GM20000 (cell line): ENCODE measurements around the gene FMNL3.
A peak's percentile ranks its signal among the peaks of the same experiment; 100 is the strongest.

Source experiments
- DNase-seq: peaks from one replicate; pipeline ENCODE4 v3.0.0; 2012; ENCODE audit warnings: low spot score
- TF ChIP-seq, protein P1 (sequence below): IDR thresholded peaks from 2 replicates; pipeline ENCODE4 v1.5.1; 2012; ENCODE audit warnings: mild to moderate bottlenecking, control low read depth; ENCODE audit errors: extremely low read depth, missing control alignments

Gene FMNL3

DNA sequence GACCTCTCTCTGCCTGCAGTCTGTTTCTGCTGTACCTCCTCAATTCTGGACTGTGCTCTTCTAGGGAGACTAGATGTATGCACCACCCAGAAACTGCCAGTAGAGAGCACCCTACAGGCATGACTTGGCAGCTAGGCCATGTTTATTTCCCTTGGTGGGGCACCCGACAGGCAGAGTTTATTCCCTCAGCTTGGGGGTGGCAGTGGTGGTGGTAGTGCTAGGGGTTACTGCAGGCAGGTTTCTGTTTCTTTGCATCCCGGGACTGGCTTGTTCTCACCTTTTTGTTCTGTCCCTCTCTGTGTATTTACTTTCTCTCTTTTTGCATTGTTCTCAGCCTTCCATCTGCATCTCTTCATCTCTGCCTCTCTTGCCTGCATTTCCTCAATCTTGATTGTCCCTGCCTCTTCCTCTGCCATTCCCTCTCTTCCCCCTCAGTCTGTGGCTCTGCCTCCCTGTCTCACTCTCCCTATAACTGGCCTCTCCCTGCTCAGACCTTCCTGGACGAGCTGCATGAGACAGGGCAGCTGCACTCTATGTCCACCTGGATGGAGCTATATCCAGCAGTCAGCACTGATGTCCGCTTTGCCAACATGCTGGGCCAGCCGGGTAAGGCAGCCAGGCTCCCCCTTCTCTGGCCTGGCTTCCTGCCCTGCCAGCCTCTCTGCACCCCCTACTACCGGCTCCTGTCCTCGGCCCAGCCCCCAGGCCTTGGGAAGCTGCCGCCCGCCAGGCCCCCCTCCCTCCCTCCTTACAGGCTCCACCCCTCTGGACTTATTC lies 70.0 kb downstream of the FMNL3 start:
- DNase-seq: peak; percentile 81
- TF ChIP-seq, protein P1, sequence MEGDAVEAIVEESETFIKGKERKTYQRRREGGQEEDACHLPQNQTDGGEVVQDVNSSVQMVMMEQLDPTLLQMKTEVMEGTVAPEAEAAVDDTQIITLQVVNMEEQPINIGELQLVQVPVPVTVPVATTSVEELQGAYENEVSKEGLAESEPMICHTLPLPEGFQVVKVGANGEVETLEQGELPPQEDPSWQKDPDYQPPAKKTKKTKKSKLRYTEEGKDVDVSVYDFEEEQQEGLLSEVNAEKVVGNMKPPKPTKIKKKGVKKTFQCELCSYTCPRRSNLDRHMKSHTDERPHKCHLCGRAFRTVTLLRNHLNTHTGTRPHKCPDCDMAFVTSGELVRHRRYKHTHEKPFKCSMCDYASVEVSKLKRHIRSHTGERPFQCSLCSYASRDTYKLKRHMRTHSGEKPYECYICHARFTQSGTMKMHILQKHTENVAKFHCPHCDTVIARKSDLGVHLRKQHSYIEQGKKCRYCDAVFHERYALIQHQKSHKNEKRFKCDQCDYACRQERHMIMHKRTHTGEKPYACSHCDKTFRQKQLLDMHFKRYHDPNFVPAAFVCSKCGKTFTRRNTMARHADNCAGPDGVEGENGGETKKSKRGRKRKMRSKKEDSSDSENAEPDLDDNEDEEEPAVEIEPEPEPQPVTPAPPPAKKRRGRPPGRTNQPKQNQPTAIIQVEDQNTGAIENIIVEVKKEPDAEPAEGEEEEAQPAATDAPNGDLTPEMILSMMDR: peak; percentile 54

DNA sequence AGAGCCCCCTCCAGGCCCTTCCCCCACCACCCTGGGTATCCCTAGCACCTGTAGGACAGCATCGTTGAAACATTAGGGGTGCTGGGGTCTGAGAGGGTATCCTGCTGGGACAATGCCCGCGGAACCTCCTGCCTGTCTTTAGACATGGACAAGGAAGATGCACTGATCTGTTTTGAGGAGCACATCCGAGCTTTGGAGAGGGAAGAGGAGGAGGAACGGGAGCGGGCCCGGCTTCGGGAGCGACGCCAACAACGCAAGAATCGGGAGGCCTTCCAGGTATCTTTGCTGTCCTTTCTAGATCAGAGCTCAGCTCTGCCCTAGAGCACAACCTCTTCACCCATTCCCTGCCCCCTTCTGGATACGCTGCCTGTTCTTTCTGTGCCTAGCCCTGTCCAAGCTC lies 70.6 kb downstream of the FMNL3 start:
- DNase-seq: no peak
- TF ChIP-seq, protein P1: no peak

GRCh38 chr12:49635656-49636055 lies 71.5 kb downstream of the FMNL3 start:
- TF ChIP-seq, protein P1: no peak
- DNase-seq: no peak

DNA sequence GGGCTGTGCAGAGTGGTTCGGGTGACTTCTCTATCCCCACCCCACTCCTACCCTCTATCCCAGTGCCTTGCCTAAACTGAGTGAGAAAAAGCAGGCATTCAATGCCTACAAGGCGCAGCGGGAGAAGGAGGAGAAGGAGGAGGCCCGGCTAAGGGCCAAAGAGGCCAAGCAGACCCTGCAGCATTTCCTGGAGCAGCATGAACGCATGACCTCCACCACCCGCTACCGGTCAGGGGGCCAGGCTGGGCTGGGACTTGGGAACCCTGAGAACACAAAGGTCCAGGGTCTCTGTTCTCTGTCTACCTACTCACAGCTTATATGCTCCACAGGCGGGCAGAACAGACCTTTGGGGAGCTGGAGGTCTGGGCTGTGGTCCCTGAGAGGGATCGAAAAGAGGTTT lies 72.2 kb downstream of the FMNL3 start:
- DNase-seq: no peak
- TF ChIP-seq, protein P1: no peak

GRCh38 chr12:49633703-49634345 lies 73.4 kb downstream of the FMNL3 start:
- DNase-seq: no peak
- TF ChIP-seq, protein P1: no peak

GRCh38 chr12:49632986-49633702 lies 74.1 kb downstream of the FMNL3 start:
- TF ChIP-seq, protein P1: no peak

DNA sequence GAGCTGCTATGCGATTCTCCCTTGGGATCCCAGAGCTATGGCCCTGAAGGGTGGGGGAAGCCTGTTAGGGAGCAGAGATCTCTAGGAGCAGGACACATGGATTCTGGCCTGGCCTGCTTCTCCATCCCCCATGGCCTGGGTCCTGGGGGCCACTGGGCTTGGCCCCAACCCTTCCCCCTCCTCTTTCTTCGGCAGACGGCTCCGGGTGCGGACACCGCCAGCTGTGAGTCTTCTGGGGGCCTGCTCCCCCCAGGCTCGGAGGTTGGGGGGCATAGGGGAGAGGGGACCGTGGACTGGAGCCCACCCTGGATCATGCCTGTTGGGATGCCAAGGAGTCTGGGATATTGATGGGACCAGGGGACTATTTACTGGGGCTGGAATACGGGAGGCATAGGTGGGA lies 74.8 kb downstream of the FMNL3 start:
- TF ChIP-seq, protein P1: no peak
- DNase-seq: no peak

More at GRCh38 chr12:49632986-49633702, 74.1 kb downstream of the FMNL3 start:
- no peak for DNase-seq
